Endothelial cell of umbilical vein (primary cell): Measurements from ENCODE around the gene USP37.

Source experiments
- CTCF ChIP-seq, 2 donors: IDR thresholded peaks; 1 replicate in 1 of 2; 2 replicates in 1 of 2; pipeline ENCODE4 v1.5.1; 2011; ENCODE audit warnings: low read length in 2 of 2, mild to moderate bottlenecking in 2 of 2, moderate library complexity in 2 of 2, control low read depth in 1 of 2, inconsistent platforms in 1 of 2, low read depth in 1 of 2; ENCODE audit not compliant: insufficient read depth in 1 of 2; ENCODE audit errors: extremely low read depth in 1 of 2
- EZH2 ChIP-seq: IDR thresholded peaks from 2 replicates; pipeline ENCODE4 v1.6.1; 2012; ENCODE audit warnings: borderline replicate concordance, low read depth, mild to moderate bottlenecking, moderate library complexity, low read length, inconsistent platforms; ENCODE audit not compliant: severe bottlenecking
- MAX ChIP-seq: IDR thresholded peaks from 2 replicates; pipeline ENCODE4 v1.6.1; 2011; ENCODE audit not compliant: insufficient read depth, insufficient read length
- POLR2A ChIP-seq: IDR thresholded peaks from 2 replicates; pipeline ENCODE4 v1.6.1; 2012; ENCODE audit warnings: low read depth, mild to moderate bottlenecking, control low read depth, low read length

- no peak for TF ChIP-seq MAX
- TF ChIP-seq CTCF (IDR thresholded peaks at IDR 0.05; ENCODE audit: extremely low read depth in 1 of 2, insufficient read depth in 1 of 2, low read depth in 1 of 2, low read length in 2 of 2): no peak
- no peak for TF ChIP-seq POLR2A
- TF ChIP-seq EZH2: no peak
Measured at GRCh38 chr2:218557941-218558340, 10.2 kb downstream of the USP37 start.
